ENCODE results near the gene LTA4H. TPM values are rescaled to one million over a fixed set of nuclear protein-coding genes. Genes with fewer than 3 reads are reported as not detected.

Gene LTA4H
- total RNA-seq, 1 donor from 2014 or later, result 124 TPM

DNA sequence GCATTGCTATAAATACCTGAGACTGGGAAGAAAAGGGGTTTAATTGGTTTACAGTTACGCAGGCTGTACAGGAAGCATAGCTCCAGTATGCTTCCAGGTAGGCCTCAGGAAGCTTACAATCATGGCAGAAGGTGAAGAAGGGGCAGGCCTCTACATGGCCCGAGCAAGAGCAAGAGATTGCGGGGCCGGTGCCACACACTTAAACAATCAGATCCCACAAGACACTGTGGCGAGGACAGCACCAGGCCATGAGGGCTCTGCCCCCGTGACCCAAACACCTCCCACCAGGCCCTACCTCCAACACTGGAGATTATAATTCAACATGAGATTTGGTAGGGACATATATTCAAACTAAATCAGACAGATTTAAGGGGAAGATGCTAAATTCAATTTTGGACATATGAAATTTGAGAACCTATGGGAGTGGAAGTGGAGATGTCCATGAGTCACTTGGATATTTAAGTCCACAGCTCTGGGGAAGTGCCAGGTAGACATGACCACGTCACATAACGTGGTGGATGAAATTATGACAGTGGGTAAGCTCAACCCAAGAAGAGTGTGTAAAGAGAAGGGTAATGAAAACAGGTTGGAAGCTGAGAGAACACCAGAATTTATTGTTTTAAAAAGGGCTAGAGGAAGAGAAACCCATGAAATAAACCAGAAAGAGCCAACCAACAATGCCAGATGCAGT lies 1.5 kb upstream of the LTA4H start:
- DNase-seq (no peak), ATAC-seq (ENCODE audit: low read depth) (no peak)
- no peaks in the 10 kb centered on the region for H3K9me3 Mint-ChIP-seq
- CTCF ChIA-PET, result interaction anchor here (1.0 to 1.3 kb wide), 2 partner anchors 20 to 178 kb away, joined by 3 to 6 read pairs; no protein-coding TSS in a partner anchor
- no peak overlapping the region for H3K27ac Mint-ChIP-seq
- peaks cover 19% of the 10 kb centered on the region for H3K4me1 Mint-ChIP-seq
- no peak overlapping the region for H3K4me3 Mint-ChIP-seq
- H3K36me3 Mint-ChIP-seq (ENCODE audit: low read depth), result no peaks in the 10 kb centered on the region
- TF ChIP-seq, protein P1, sequence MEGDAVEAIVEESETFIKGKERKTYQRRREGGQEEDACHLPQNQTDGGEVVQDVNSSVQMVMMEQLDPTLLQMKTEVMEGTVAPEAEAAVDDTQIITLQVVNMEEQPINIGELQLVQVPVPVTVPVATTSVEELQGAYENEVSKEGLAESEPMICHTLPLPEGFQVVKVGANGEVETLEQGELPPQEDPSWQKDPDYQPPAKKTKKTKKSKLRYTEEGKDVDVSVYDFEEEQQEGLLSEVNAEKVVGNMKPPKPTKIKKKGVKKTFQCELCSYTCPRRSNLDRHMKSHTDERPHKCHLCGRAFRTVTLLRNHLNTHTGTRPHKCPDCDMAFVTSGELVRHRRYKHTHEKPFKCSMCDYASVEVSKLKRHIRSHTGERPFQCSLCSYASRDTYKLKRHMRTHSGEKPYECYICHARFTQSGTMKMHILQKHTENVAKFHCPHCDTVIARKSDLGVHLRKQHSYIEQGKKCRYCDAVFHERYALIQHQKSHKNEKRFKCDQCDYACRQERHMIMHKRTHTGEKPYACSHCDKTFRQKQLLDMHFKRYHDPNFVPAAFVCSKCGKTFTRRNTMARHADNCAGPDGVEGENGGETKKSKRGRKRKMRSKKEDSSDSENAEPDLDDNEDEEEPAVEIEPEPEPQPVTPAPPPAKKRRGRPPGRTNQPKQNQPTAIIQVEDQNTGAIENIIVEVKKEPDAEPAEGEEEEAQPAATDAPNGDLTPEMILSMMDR (IDR thresholded peaks at IDR 0.05), result no peak
- H3K27me3 Mint-ChIP-seq, result no peaks in the 10 kb centered on the region
- POLR2A ChIA-PET, result interaction anchor here (0.6 to 2.1 kb wide), 8 partner anchors 8 to 178 kb away, joined by 3 to 19 read pairs (median 9); partner anchors contain the start of genes AMDHD1 and CCDC38
- intact Hi-C loops (cut with micrococcal nuclease), result loop anchor here (1.0 to 5.0 kb wide), 2 partner anchors 7 to 870 kb away; partner anchors contain the start of gene NEDD1

GRCh38 chr12:96034621-96035282 lies 635 bp downstream of the LTA4H start:
- Mint-ChIP-seq H3K4me3 (no peak overlapping the region), H3K36me3 (ENCODE audit: low read depth) (peaks cover 3% of the 10 kb centered on the region), H3K27me3 (no peaks in the 10 kb centered on the region), H3K4me1 (peaks cover 33% of the 10 kb centered on the region), H3K9me3 (no peaks in the 10 kb centered on the region), H3K27ac (no peak overlapping the region)
- POLR2A ChIA-PET, result interaction anchor here (0.6 to 2.1 kb wide), 8 partner anchors 13 to 561 kb away, joined by 3 to 16 read pairs (median 8); partner anchors contain the start of genes CDK17, ELK3 and METAP2
- intact Hi-C loops (cut with micrococcal nuclease), result loop anchor here (1.0 to 5.0 kb wide), 8 partner anchors 14 to 873 kb away; partner anchors contain the start of genes AMDHD1, CDK17, METAP2 and NEDD1
- CTCF ChIA-PET, result interaction anchor here (0.6 to 1.0 kb wide), 2 partner anchors 177 to 464 kb away, joined by 3 read pairs; no protein-coding TSS in a partner anchor
- no peak for ATAC-seq (ENCODE audit: low read depth)
- DNase-seq, result no peak
- TF ChIP-seq, protein P1 (IDR thresholded peaks at IDR 0.05), result no peak

- POLR2A ChIA-PET, result interaction anchor here (1.1 kb wide), 1 partner anchor 12 kb away, joined by 3 read pairs; no protein-coding TSS in a partner anchor
- intact Hi-C loops (cut with micrococcal nuclease), result no loop called here
- Mint-ChIP-seq H3K36me3 (ENCODE audit: low read depth) (peaks cover 9% of the 10 kb centered on the region), H3K27ac (no peak overlapping the region), H3K27me3 (no peaks in the 10 kb centered on the region), H3K9me3 (no peaks in the 10 kb centered on the region), H3K4me3 (no peak overlapping the region), H3K4me1 (peaks cover 36% of the 10 kb centered on the region)
- no peak for DNase-seq
- TF ChIP-seq, protein P1 (IDR thresholded peaks at IDR 0.05), result no peak
- ATAC-seq (ENCODE audit: low read depth), result no peak
- CTCF ChIA-PET, result interaction anchor here (1.0 kb wide), 1 partner anchor 182 kb away, joined by 3 read pairs; no protein-coding TSS in a partner anchor
Observed at GRCh38 chr12:96033549-96034389, 1.6 kb downstream of the LTA4H start.

- DNase-seq, result no peak
- TF ChIP-seq, protein P1 (IDR thresholded peaks at IDR 0.05), result no peak
- intact Hi-C loops (cut with micrococcal nuclease), result no loop called here
- ChIA-PET POLR2A (no interaction called here), CTCF (no interaction called here)
- H3K27ac Mint-ChIP-seq, result peak overlapping the region; percentile 56
- no peaks in the 10 kb centered on the region for H3K9me3 Mint-ChIP-seq
- H3K27me3 Mint-ChIP-seq, result no peaks in the 10 kb centered on the region
- H3K4me3 Mint-ChIP-seq, result no peak overlapping the region
- H3K4me1 Mint-ChIP-seq, result peaks cover 41% of the 10 kb centered on the region
- no peak for ATAC-seq (ENCODE audit: low read depth)
- peaks cover 40% of the 10 kb centered on the region for H3K36me3 Mint-ChIP-seq (ENCODE audit: low read depth)
Observed at GRCh38 chr12:96029826-96030225, 5.6 kb downstream of the LTA4H start.

Measured in activated B cell treated with CpG ODN at 0.5 μM for 24 hours (primary cell).